Hepatocyte (in vitro differentiated cells): ENCODE data around the gene NSMCE1. TPM values are rescaled to one million over a fixed set of nuclear protein-coding genes. Genes with fewer than 3 reads are reported as not detected.

Experiments used
- DNase-seq: peaks from one replicate; pipeline ENCODE4 v3.0.0-alpha.2; 2016; ENCODE audit warnings: low spot score
- H2AFZ ChIP-seq: fragments of 200-600 bp; sonication (generic); 2 replicates; pipeline ENCODE4 v1.6.0; 2016; ENCODE audit warnings: antibody characterized with exemption, mild to moderate bottlenecking
- H3K27ac ChIP-seq: fragments of 200-600 bp; sonication (generic); 2 replicates; pipeline ENCODE4 v1.5.1; 2016; ENCODE audit warnings: mild to moderate bottlenecking
- H3K27me3 ChIP-seq: fragments of 200-600 bp; sonication (generic); 2 replicates; pipeline ENCODE4 v1.6.1; 2016
- H3K36me3 ChIP-seq: fragments of 200-600 bp; sonication (generic); replicated peaks from 2 replicates; pipeline ENCODE4 v1.5.1; 2016; ENCODE audit warnings: low read depth; ENCODE audit not compliant: insufficient read depth
- H3K4me1 ChIP-seq: fragments of 200-600 bp; sonication (generic); 2 replicates; pipeline ENCODE4 v1.5.1; 2016; ENCODE audit warnings: mild to moderate bottlenecking, moderate library complexity; ENCODE audit not compliant: insufficient read depth
- H3K4me2 ChIP-seq: fragments of 200-600 bp; sonication (generic); 2 replicates; pipeline ENCODE4 v1.6.0; 2016
- H3K4me3 ChIP-seq: fragments of 200-600 bp; sonication (generic); 2 replicates; pipeline ENCODE4 v1.5.1; 2016; ENCODE audit warnings: mild to moderate bottlenecking
- H3K79me2 ChIP-seq: fragments of 200-600 bp; sonication (generic); 2 replicates; pipeline ENCODE4 v1.6.0; 2017; ENCODE audit warnings: mild to moderate bottlenecking
- H3K9me2 ChIP-seq: fragments of 200-600 bp; sonication (generic); replicated peaks from 2 replicates; pipeline ENCODE4 v1.6.0; 2017; ENCODE audit warnings: mild to moderate bottlenecking; ENCODE audit not compliant: insufficient read depth
- H3K9me3 ChIP-seq: fragments of 200-600 bp; sonication (generic); 2 replicates; pipeline ENCODE4 v1.5.1; 2016; ENCODE audit warnings: low read depth, mild to moderate bottlenecking
- H4K20me1 ChIP-seq: fragments of 200-600 bp; sonication (generic); 2 replicates; pipeline ENCODE4 v1.6.0; 2016; ENCODE audit warnings: mild to moderate bottlenecking; ENCODE audit not compliant: insufficient read depth, poor library complexity, severe bottlenecking
- EZH2 ChIP-seq: fragments of 200-600 bp; sonication (generic); IDR thresholded peaks from 2 replicates; pipeline ENCODE4 v1.6.1; 2016; ENCODE audit warnings: antibody characterized with exemption, mild to moderate bottlenecking, borderline replicate concordance
- EZH2phosphoT487 ChIP-seq: fragments of 200-600 bp; sonication (generic); IDR thresholded peaks from one replicate; pipeline ENCODE4 v1.6.1; 2018; ENCODE audit warnings: antibody characterized with exemption, mild to moderate bottlenecking, low read depth, moderate library complexity; ENCODE audit not compliant: unreplicated experiment, severe bottlenecking
- WGBS: methylation state at CpG from one replicate; pipeline ENCODE4 v1.1.6; 2016; ENCODE audit warnings: low lambda C conversion rate; ENCODE audit errors: missing lambda C conversion rate; 5-methylcytosine and 5-hydroxymethylcytosine counted together
- polyA plus RNA-seq: library from polyadenylated mRNA; unstranded; fragments of >200 nt; fragmentation: Nextera tagmentation; extraction: Ambion mirVana; gene quantifications from 2 replicates; pipeline ENCODE4 v1.2.1, GENCODE V29; 2016
- total RNA-seq: library from RNA; depleted of rRNA; stranded (reverse); fragments of >200 nt; gene quantifications from 2 replicates; pipeline ENCODE4 v1.2.3, GENCODE V29; 2014
- TF ChIP-seq, protein P1 (sequence below): fragments of 200-600 bp; sonication (generic); IDR thresholded peaks from 2 replicates; pipeline ENCODE4 v1.5.1; 2016; ENCODE audit warnings: antibody characterized with exemption, mild to moderate bottlenecking; ENCODE audit not compliant: poor library complexity

The NSMCE1 gene
- total and polyA plus RNA-seq, 2 experiments from 2014 or later: 35.0 to 58.2 TPM

DNA sequence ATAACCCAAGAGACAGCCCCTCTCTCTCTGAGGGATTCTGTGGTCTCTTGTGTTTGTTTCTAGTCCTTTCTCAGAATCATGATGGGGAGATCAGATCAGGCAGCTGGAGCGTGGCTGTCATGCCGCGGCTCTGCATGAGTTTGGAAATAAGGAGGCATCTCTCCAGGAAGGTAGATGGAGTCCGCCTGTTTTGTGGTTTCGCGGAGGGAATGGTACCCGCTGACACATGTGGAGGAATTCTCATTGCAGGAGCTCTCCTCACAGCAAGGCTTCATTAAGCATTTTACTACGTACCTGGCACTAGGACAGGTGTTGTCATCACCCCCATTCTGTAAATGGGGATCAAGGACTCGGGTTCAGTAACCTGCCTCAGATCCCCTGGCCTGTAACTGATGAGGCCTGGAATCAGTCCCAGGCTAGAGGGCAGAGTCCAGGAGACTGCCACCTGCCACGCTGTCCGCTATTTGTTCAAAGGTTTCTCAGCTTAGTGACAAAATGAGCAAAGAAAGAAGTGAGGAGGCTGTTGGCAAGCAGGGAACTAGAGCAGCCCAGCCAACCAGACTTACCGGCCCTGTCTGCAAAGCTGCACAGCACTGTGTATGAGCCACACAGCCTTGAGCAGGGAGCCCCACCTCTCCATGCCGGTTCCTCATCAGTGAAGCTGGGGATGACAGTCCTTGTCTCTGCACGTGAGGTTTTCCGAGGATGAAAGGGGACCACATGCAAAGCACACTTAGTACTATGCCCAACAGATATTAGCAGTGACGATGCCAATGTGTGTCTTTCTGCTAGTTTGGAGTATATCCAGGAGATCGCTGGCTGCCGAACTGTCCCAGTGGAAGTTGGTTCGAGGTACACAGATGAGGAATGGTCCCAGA lies 54.2 kb downstream of the NSMCE1 start:
- H3K9me2 ChIP-seq: no peaks in the 10 kb centered on the region
- no peaks in the 10 kb centered on the region for H3K36me3 ChIP-seq
- 87% methylated on average over 19 of the region's 19 CpGs for WGBS
- no peaks in the 10 kb centered on the region for H3K9me3 ChIP-seq
- H3K27me3 ChIP-seq: no peaks in the 10 kb centered on the region
- peak overlapping the region; percentile 66 for H3K27ac ChIP-seq
- no peaks in the 10 kb centered on the region for H3K79me2 ChIP-seq
- peak overlapping the region; percentile 21 for H3K4me2 ChIP-seq
- peaks cover under 1% of the 10 kb centered on the region for H3K4me1 ChIP-seq
- no peak overlapping the region for H3K4me3 ChIP-seq
- peak; percentile 67 for DNase-seq
- H2AFZ ChIP-seq: no peak overlapping the region
- H4K20me1 ChIP-seq: no peaks in the 10 kb centered on the region
- TF ChIP-seq EZH2 (no peak), EZH2phosphoT487 (no peak)

DNA sequence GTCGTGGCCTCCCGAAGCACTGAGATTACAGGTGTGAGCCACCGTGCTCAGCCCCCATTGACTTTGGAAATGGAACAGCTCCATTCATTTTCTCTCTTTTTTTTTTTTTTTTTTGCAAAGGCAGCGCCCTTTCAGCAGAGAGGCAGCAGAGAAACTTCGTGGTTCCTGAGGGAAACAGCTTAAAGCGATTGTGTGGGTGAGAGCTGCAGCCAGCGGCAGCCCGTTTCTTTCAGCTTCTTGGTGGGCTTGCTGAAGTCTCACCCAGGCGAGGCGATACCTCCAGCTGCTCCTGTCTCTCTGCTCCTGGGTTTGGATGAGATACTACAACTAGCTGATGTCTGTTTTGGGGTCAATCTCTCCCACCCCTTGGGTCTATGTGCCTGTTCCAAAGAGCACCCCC lies 57.5 kb downstream of the NSMCE1 start:
- H3K9me3 ChIP-seq: no peaks in the 10 kb centered on the region
- TF ChIP-seq EZH2phosphoT487: no peak
- no peak for TF ChIP-seq EZH2
- TF ChIP-seq, protein P1, sequence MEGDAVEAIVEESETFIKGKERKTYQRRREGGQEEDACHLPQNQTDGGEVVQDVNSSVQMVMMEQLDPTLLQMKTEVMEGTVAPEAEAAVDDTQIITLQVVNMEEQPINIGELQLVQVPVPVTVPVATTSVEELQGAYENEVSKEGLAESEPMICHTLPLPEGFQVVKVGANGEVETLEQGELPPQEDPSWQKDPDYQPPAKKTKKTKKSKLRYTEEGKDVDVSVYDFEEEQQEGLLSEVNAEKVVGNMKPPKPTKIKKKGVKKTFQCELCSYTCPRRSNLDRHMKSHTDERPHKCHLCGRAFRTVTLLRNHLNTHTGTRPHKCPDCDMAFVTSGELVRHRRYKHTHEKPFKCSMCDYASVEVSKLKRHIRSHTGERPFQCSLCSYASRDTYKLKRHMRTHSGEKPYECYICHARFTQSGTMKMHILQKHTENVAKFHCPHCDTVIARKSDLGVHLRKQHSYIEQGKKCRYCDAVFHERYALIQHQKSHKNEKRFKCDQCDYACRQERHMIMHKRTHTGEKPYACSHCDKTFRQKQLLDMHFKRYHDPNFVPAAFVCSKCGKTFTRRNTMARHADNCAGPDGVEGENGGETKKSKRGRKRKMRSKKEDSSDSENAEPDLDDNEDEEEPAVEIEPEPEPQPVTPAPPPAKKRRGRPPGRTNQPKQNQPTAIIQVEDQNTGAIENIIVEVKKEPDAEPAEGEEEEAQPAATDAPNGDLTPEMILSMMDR: no peak
- peaks cover 12% of the 10 kb centered on the region for H3K4me1 ChIP-seq
- no peaks in the 10 kb centered on the region for H4K20me1 ChIP-seq
- no peaks in the 10 kb centered on the region for H3K9me2 ChIP-seq
- H3K27ac ChIP-seq: no peak overlapping the region
- peaks cover 2% of the 10 kb centered on the region for H3K79me2 ChIP-seq
- H3K27me3 ChIP-seq: no peaks in the 10 kb centered on the region
- H3K4me3 ChIP-seq: no peak overlapping the region
- DNase-seq: no peak
- H2AFZ ChIP-seq: no peak overlapping the region
- no peak overlapping the region for H3K4me2 ChIP-seq
- H3K36me3 ChIP-seq: no peaks in the 10 kb centered on the region
- WGBS: 95% methylated on average over 10 of the region's 10 CpGs

DNA sequence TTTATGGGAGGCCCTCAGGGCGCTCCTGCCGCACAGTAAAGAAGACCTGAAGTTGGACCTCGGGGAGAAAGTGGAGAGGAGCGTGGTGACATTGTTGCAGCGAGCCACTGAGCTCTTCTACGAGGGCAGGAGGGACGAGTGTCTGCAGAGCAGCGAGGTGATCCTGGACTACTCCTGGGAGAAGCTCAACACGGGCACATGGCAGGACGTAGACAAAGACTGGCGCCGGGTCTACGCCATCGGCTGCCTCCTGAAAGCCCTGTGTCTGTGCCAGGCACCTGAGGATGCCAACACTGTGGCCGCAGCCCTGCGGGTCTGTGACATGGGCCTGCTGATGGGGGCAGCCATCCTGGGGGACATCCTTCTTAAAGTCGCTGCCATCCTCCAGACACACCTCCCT lies 58.4 kb downstream of the NSMCE1 start:
- Histone ChIP-seq H3K9me2 (no peaks in the 10 kb centered on the region), H2AFZ (no peak overlapping the region), H3K27me3 (no peaks in the 10 kb centered on the region), H3K36me3 (no peaks in the 10 kb centered on the region), H3K4me2 (no peak overlapping the region), H3K27ac (no peak overlapping the region), H4K20me1 (no peaks in the 10 kb centered on the region), H3K9me3 (no peaks in the 10 kb centered on the region), H3K79me2 (peaks cover 9% of the 10 kb centered on the region), H3K4me3 (no peak overlapping the region), H3K4me1 (peaks cover 12% of the 10 kb centered on the region)
- 97% methylated on average over 17 of the region's 17 CpGs for WGBS
- TF ChIP-seq EZH2 (no peak), EZH2phosphoT487 (no peak)
- TF ChIP-seq, protein P1: no peak
- no peak for DNase-seq

DNA sequence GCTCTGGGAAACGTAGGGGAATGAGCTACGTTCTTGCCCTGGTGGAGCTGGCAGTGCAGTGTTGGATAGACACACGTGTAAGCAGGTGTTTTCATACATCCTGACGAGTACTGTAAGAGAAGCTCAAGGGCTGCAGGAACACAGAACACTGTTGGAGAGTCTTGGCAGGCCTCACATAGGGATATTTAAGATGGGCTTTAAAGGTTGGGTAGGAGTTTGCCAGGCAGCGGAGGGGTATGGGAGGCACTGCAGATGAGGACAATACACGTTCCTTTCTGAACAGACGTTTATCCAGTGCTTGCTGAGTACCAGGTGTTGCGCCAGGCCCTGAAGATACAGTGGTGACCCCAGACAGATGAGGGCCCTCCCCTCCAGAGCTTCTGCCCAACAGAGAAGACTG lies 59.0 kb downstream of the NSMCE1 start:
- H3K27me3 ChIP-seq: no peaks in the 10 kb centered on the region
- peaks cover 15% of the 10 kb centered on the region for H3K79me2 ChIP-seq
- H3K4me2 ChIP-seq: no peak overlapping the region
- no peaks in the 10 kb centered on the region for H3K36me3 ChIP-seq
- H2AFZ ChIP-seq: no peak overlapping the region
- WGBS: 88% methylated on average over 8 of the region's 8 CpGs
- H4K20me1 ChIP-seq: no peaks in the 10 kb centered on the region
- H3K27ac ChIP-seq: peak overlapping the region; percentile 86
- no peaks in the 10 kb centered on the region for H3K9me3 ChIP-seq
- H3K4me1 ChIP-seq: peaks cover 18% of the 10 kb centered on the region
- H3K4me3 ChIP-seq: no peak overlapping the region
- TF ChIP-seq, protein P1: no peak
- TF ChIP-seq EZH2 (no peak), EZH2phosphoT487 (no peak)
- no peaks in the 10 kb centered on the region for H3K9me2 ChIP-seq
- no peak for DNase-seq
